WTC11 (cell line): ENCODE data around the gene TUBB1. TPM values are rescaled to one million over a fixed set of nuclear protein-coding genes. Genes with fewer than 3 reads are reported as not detected.

Experiments used
- ATAC-seq: fragments of 200-7000 bp; cut with Tn5 transposase; 2 replicates; pipeline ENCODE4 v1.10.0; 2021; ENCODE audit warnings: mild to moderate bottlenecking, moderate library complexity
- CTCF ChIA-PET: fragments of 300-600 bp; sonication (Branson Sonifier 250); formaldehyde crosslinking; loops from one replicate; lab custom pipeline; 2021; ENCODE audit warnings: antibody characterized with exemption; lab: Charles Lee
- POLR2A ChIA-PET: fragments of 350-600 bp; sonication (Branson Sonifier 250); formaldehyde crosslinking; loops from one replicate; lab custom pipeline; 2021; ENCODE audit warnings: antibody characterized with exemption; lab: Charles Lee
- DNase-seq: peaks from one replicate; pipeline ENCODE4 v3.0.0; 2021; ENCODE audit warnings: low spot score
- H3K27ac Mint-ChIP-seq: 2 replicates; pipeline ENCODE4 v1.8.0; 2021; ENCODE audit warnings: mixed read lengths
- H3K27me3 Mint-ChIP-seq: 2 replicates; pipeline ENCODE4 v1.8.0; 2021; ENCODE audit warnings: low read depth, mild to moderate bottlenecking, moderate library complexity, mixed read lengths
- H3K36me3 Mint-ChIP-seq: 2 replicates; pipeline ENCODE4 v1.8.0; 2021; ENCODE audit warnings: mixed read lengths
- H3K4me1 Mint-ChIP-seq: 2 replicates; pipeline ENCODE4 v1.8.0; 2022; ENCODE audit warnings: mixed read lengths
- H3K4me3 Mint-ChIP-seq: 2 replicates; pipeline ENCODE4 v1.8.0; 2021; ENCODE audit warnings: mild to moderate bottlenecking, moderate library complexity, mixed read lengths
- H3K9me3 Mint-ChIP-seq: 2 replicates; pipeline ENCODE4 v1.8.0; 2021; ENCODE audit warnings: mixed read lengths
- ARID4B ChIP-seq: sonication (generic); formaldehyde crosslinking; IDR thresholded peaks from 2 replicates; pipeline ENCODE4 v1.8.0; 2023; ENCODE audit warnings: missing genetic modification reagents, mild to moderate bottlenecking, borderline replicate concordance
- ATF2 ChIP-seq: sonication (generic); formaldehyde crosslinking; IDR thresholded peaks from 2 replicates; pipeline ENCODE4 v1.8.1; 2022; ENCODE audit warnings: low read depth, missing genetic modification reagents, borderline replicate concordance
- ESRRA ChIP-seq: sonication (generic); formaldehyde crosslinking; IDR thresholded peaks from 2 replicates; pipeline ENCODE4 v1.8.1; 2022; ENCODE audit warnings: mild to moderate bottlenecking, missing genetic modification reagents, borderline replicate concordance
- GTF2I ChIP-seq: fragments of 250-450 bp; sonication (Bioruptor Pico); conservative IDR thresholded peaks from 2 replicates; pipeline ENCODE4 v1.4.0; 2021; ENCODE audit warnings: mild to moderate bottlenecking
- IRF1 ChIP-seq: sonication (generic); formaldehyde crosslinking; IDR thresholded peaks from 2 replicates; pipeline ENCODE4 v1.8.0; 2023; ENCODE audit warnings: missing genetic modification reagents
- JUN ChIP-seq: sonication (generic); formaldehyde crosslinking; IDR thresholded peaks from 2 replicates; pipeline ENCODE4 v1.8.0; 2023; ENCODE audit warnings: mild to moderate bottlenecking, missing genetic modification reagents
- OVOL2 ChIP-seq: fragments of 250-450 bp; sonication (Bioruptor Pico); IDR thresholded peaks from 2 replicates; pipeline ENCODE4 v1.9.0; 2021; ENCODE audit warnings: mild to moderate bottlenecking, borderline replicate concordance
- RORB ChIP-seq: fragments of 250-450 bp; sonication (Bioruptor Pico); IDR thresholded peaks from 2 replicates; pipeline ENCODE4 v1.9.0; 2021; ENCODE audit warnings: mild to moderate bottlenecking
- SMAD4 ChIP-seq: sonication (generic); formaldehyde crosslinking; IDR thresholded peaks from 2 replicates; pipeline ENCODE4 v1.8.0; 2022; ENCODE audit warnings: mild to moderate bottlenecking, missing genetic modification reagents
- STAT6 ChIP-seq: sonication (generic); formaldehyde crosslinking; conservative IDR thresholded peaks from 2 replicates; pipeline ENCODE4 v1.8.1; 2023; ENCODE audit warnings: mild to moderate bottlenecking, low read depth, missing genetic modification reagents, moderate library complexity
- ZBTB21 ChIP-seq: sonication (generic); formaldehyde crosslinking; IDR thresholded peaks from 2 replicates; pipeline ENCODE4 v1.8.1; 2023; ENCODE audit warnings: mild to moderate bottlenecking, missing genetic modification reagents, borderline replicate concordance
- ZNF263 ChIP-seq: sonication (generic); formaldehyde crosslinking; IDR thresholded peaks from 2 replicates; pipeline ENCODE4 v1.8.1; 2022; ENCODE audit warnings: low read depth, mild to moderate bottlenecking, moderate library complexity, missing genetic modification reagents
- ZNF425 ChIP-seq: fragments of 250-450 bp; sonication (Bioruptor Pico); conservative IDR thresholded peaks from 2 replicates; pipeline ENCODE4 v1.9.0; 2021; ENCODE audit warnings: mild to moderate bottlenecking
- ZNF512 ChIP-seq: sonication (generic); formaldehyde crosslinking; IDR thresholded peaks from 2 replicates; pipeline ENCODE4 v1.8.1; 2022; ENCODE audit warnings: missing genetic modification reagents, borderline replicate concordance
- total RNA-seq: library from RNA; stranded (reverse); gene quantifications from 3 replicates; pipeline ENCODE4 v1.2.3, GENCODE V29; 2021

The TUBB1 gene
- total RNA-seq, 1 experiment from 2014 or later = not detected

GRCh38 chr20:59004493-59004762 is 14.8 kb upstream of the TUBB1 start:
- peaks cover 12% of the 10 kb centered on the region for H3K4me1 Mint-ChIP-seq
- ChIA-PET POLR2A (no interaction called here), CTCF (no interaction called here)
- no peak for DNase-seq
- H3K9me3 Mint-ChIP-seq = no peaks in the 10 kb centered on the region
- no peak for TF ChIP-seq GTF2I (CRISPR knock-in tag)
- TF ChIP-seq ZNF263 (CRISPR knock-in tag) = no peak
- no peak for TF ChIP-seq JUN (CRISPR knock-in tag)
- no peak for TF ChIP-seq ZNF512 (CRISPR knock-in tag)
- TF ChIP-seq ATF2 (CRISPR knock-in tag) = no peak
- no peak for TF ChIP-seq OVOL2 (CRISPR knock-in tag)
- TF ChIP-seq RORB (CRISPR knock-in tag) = no peak
- no peak for TF ChIP-seq ARID4B
- TF ChIP-seq ZNF425 (CRISPR knock-in tag) = no peak
- no peak for TF ChIP-seq ZBTB21 (CRISPR knock-in tag)
- H3K27me3 Mint-ChIP-seq = peaks cover 21% of the 10 kb centered on the region
- no peak overlapping the region for H3K4me3 Mint-ChIP-seq
- no peak overlapping the region for H3K27ac Mint-ChIP-seq
- no peak for ATAC-seq
- H3K36me3 Mint-ChIP-seq = no peaks in the 10 kb centered on the region

GRCh38 chr20:59004763-59005522 is 14.3 kb upstream of the TUBB1 start:
- peaks cover 12% of the 10 kb centered on the region for H3K4me1 Mint-ChIP-seq
- ChIA-PET POLR2A (no interaction called here), CTCF (no interaction called here)
- H3K4me3 Mint-ChIP-seq = no peak overlapping the region
- ATAC-seq (no peak), DNase-seq (no peak)
- no peaks in the 10 kb centered on the region for H3K9me3 Mint-ChIP-seq
- H3K27ac Mint-ChIP-seq = no peak overlapping the region
- H3K27me3 Mint-ChIP-seq = peaks cover 23% of the 10 kb centered on the region
- TF ChIP-seq STAT6 (CRISPR knock-in tag) (no peak), ESRRA (no peak), ZNF512 (CRISPR knock-in tag) (no peak), IRF1 (CRISPR knock-in tag) (no peak), SMAD4 (CRISPR knock-in tag) (no peak)
- no peaks in the 10 kb centered on the region for H3K36me3 Mint-ChIP-seq
